ENCODE data around the gene SLC22A14. TPM values are rescaled to one million over a fixed set of nuclear protein-coding genes. Genes with fewer than 3 reads are reported as not detected.

The SLC22A14 gene
- total RNA-seq, 1 donor, result 0.86 TPM

- no peak for TF ChIP-seq CTCF (IDR thresholded peaks at IDR 0.05; ENCODE audit: insufficient read depth, low read depth, low read length)
- no peak overlapping the region for H3K4me3 ChIP-seq (ENCODE audit: low read depth, low read length)
- DNase-seq (ENCODE audit: low read depth), result no peak
Measured at GRCh38 chr3:38268522-38268921, 13.6 kb upstream of the SLC22A14 start.

- H3K4me3 ChIP-seq (ENCODE audit: low read depth, low read length), result no peak overlapping the region
- DNase-seq (ENCODE audit: low read depth), result no peak
- TF ChIP-seq CTCF (IDR thresholded peaks at IDR 0.05; ENCODE audit: insufficient read depth, low read depth, low read length), result no peak
Measured at GRCh38 chr3:38270606-38271005, 11.5 kb upstream of the SLC22A14 start.

- H3K4me3 ChIP-seq (ENCODE audit: low read depth, low read length), result no peak overlapping the region
- DNase-seq (ENCODE audit: low read depth), result no peak
- no peak for TF ChIP-seq CTCF (IDR thresholded peaks at IDR 0.05; ENCODE audit: insufficient read depth, low read depth, low read length)
Measured at GRCh38 chr3:38271553-38271952, 10.5 kb upstream of the SLC22A14 start.

- no peak overlapping the region for H3K4me3 ChIP-seq (ENCODE audit: low read depth, low read length)
- no peak for TF ChIP-seq CTCF (IDR thresholded peaks at IDR 0.05; ENCODE audit: insufficient read depth, low read depth, low read length)
- DNase-seq (ENCODE audit: low read depth), result no peak
Measured at GRCh38 chr3:38274864-38275649, 7.0 kb upstream of the SLC22A14 start.

GRCh38 chr3:38275658-38276057, 6.4 kb upstream of the SLC22A14 start:
- no peak overlapping the region for H3K4me3 ChIP-seq (ENCODE audit: low read depth, low read length)
- TF ChIP-seq CTCF (IDR thresholded peaks at IDR 0.05; ENCODE audit: insufficient read depth, low read depth, low read length), result no peak
- DNase-seq (ENCODE audit: low read depth), result no peak

DNA sequence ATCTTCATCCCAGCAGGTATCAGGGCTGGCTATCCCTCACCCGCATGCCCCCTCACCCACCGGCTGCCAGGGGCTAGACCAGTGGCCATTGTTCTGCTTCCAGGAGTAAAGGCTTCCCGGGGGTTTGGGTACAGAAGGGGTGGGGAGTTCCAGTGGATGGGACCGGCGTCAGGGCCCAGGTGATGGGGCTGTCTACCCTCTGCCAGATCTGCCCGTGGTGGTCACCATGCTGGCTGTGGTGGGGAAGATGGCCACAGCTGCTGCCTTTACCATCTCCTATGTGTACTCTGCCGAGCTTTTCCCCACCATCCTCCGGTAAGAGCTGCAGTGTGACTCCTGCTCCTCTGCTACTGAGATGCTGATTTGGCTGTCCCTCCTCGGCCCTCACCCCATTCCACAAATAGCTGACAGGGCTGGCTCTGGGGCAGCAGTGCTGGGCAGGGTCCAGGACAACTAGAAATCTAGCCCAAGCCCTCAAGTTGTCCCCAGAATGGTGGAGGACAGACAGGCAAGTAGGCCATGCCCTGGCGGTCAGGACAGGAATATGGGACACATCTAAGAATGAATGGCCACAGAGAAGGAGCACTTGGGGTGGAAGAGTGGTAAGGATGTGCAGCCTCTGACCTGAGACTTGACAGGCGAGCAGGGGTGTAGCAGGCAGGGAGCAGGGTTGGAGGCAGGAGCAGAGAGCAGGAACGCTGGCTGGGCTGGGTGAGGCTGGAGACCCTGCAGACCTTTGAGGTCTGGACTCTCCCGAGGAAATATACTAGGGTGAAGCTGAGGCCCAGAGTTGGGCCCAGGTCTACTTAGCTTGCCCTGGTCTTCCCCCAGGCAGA, 5.8 kb upstream of the SLC22A14 start:
- TF ChIP-seq CTCF (IDR thresholded peaks at IDR 0.05; ENCODE audit: insufficient read depth, low read depth, low read length), result no peak
- DNase-seq (ENCODE audit: low read depth), result no peak
- no peak overlapping the region for H3K4me3 ChIP-seq (ENCODE audit: low read depth, low read length)

Measured in fibroblast of villous mesenchyme (primary cell).